ENCODE measurements around the gene ATP9A. TPM values are rescaled to one million over a fixed set of nuclear protein-coding genes. Genes with fewer than 3 reads are reported as not detected.

The ATP9A gene
- total and polyA plus RNA-seq, 4 donors = 2.4 to 16.7 (median 9.9) TPM

DNA sequence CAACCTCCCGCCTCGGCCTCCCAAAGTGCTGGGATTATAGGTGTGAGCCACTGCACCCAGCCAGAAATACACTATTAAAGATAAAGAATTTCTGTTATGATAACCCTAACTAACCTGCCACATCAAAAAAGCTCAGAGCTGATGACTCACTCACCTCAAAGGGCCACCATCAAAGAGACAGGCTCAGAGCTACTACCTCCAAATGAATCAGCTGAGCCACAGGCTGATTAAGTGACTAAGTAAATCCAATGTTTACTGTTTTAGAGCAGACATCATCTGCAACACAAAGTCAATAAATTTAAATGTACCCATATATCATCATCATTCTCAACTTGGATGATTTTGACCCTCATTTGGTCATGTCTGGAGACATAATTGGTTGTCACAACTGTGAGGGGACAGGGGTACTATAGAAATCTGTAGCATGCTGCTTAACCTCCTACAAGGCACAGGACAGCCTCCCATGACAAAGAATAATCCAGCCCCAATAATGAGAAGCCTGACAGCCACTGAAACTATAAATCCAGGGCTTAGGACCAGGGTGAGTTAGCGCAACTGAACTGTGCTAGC lies 106.5 kb downstream of the ATP9A start:
- no peak for TF ChIP-seq GABPA (IDR thresholded peaks at IDR 0.05 in 1 of 2, conservative IDR thresholded peaks at IDR 0.05 in 1 of 2)
- no peak for TF ChIP-seq RXRA (IDR thresholded peaks at IDR 0.05)
- TF ChIP-seq SP1 (IDR thresholded peaks at IDR 0.05) = no peak
- Histone ChIP-seq H3K4me1 (ENCODE audit: control insufficient read depth in 4 of 4, insufficient read depth in 4 of 4, low read length in 3 of 4) (no peaks in the 10 kb centered on the region), H3K9ac (ENCODE audit: low read depth in 1 of 2, low read length in 2 of 2) (no peak overlapping the region), H3K4me3 (ENCODE audit: low read depth in 1 of 3, low read length in 3 of 3) (no peak overlapping the region), H3K36me3 (ENCODE audit: control insufficient read depth in 4 of 4, insufficient read depth in 3 of 4, low read depth in 1 of 4, low read length in 3 of 4) (peaks cover 0 to 3% (median under 1%) of the 10 kb centered on the region in 4 donors), H3K9me3 (ENCODE audit: control insufficient read depth in 4 of 4, low read length in 3 of 4) (no peaks in the 10 kb centered on the region), H3K27ac (ENCODE audit: low read depth in 1 of 2, low read length in 2 of 2) (no peak overlapping the region), H3K27me3 (ENCODE audit: control insufficient read depth in 4 of 4, insufficient read depth in 4 of 4, low read length in 3 of 4) (no peaks in the 10 kb centered on the region)
- DNase-seq (ENCODE audit: low spot score) = no peak
- WGBS = 93% methylated on average over 3 of the region's 3 CpGs

DNA sequence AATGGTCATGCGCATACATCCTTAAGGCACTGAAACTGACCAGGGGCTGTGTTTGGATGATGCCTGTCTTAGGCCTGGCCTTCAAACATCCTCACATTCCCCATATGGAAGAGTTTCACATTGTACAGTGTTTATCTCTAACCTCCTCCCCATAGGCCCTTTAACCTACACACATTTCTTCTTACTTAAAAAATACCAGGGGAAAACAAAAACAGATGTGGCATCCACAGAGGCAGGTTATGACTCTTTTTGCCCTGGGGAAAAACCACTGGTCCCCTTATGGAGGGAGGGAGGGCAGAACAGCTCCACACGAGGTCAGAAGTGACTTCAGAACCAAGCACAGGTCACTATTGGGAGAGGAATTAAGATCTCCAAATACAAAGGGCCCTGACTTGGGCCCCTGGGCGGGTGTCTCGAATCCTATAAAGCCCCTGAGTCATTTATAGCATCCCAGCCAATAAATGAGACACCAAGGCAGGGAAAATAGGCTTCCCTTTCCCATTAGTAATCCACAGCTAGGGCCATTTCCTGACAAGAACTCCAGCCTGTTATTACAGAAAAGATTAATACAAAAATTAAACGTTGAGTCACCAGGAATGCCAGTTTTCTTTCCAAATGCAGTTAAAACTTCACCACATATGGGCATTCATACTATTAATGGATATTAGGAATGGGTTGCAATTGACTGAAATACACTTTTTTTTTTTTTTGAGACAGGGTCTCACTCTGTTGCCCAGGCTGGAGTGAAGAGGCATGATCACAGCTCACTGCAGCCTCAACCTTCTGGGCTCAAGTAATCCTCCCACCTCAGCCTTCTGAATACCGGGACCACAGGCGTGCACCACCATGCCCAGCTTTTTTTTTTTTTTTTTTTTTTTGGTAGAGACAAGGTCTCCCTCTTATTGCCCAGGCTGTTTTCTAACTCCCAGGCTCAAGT lies 107.2 kb downstream of the ATP9A start:
- no peaks in the 10 kb centered on the region for H3K4me1 ChIP-seq (ENCODE audit: control insufficient read depth in 4 of 4, insufficient read depth in 4 of 4, low read length in 3 of 4)
- TF ChIP-seq, protein P1, sequence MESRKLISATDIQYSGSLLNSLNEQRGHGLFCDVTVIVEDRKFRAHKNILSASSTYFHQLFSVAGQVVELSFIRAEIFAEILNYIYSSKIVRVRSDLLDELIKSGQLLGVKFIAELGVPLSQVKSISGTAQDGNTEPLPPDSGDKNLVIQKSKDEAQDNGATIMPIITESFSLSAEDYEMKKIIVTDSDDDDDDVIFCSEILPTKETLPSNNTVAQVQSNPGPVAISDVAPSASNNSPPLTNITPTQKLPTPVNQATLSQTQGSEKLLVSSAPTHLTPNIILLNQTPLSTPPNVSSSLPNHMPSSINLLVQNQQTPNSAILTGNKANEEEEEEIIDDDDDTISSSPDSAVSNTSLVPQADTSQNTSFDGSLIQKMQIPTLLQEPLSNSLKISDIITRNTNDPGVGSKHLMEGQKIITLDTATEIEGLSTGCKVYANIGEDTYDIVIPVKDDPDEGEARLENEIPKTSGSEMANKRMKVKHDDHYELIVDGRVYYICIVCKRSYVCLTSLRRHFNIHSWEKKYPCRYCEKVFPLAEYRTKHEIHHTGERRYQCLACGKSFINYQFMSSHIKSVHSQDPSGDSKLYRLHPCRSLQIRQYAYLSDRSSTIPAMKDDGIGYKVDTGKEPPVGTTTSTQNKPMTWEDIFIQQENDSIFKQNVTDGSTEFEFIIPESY (IDR thresholded peaks at IDR 0.05) = no peak
- no peak for TF ChIP-seq FOXA1 (IDR thresholded peaks at IDR 0.05)
- TF ChIP-seq, protein P2, sequence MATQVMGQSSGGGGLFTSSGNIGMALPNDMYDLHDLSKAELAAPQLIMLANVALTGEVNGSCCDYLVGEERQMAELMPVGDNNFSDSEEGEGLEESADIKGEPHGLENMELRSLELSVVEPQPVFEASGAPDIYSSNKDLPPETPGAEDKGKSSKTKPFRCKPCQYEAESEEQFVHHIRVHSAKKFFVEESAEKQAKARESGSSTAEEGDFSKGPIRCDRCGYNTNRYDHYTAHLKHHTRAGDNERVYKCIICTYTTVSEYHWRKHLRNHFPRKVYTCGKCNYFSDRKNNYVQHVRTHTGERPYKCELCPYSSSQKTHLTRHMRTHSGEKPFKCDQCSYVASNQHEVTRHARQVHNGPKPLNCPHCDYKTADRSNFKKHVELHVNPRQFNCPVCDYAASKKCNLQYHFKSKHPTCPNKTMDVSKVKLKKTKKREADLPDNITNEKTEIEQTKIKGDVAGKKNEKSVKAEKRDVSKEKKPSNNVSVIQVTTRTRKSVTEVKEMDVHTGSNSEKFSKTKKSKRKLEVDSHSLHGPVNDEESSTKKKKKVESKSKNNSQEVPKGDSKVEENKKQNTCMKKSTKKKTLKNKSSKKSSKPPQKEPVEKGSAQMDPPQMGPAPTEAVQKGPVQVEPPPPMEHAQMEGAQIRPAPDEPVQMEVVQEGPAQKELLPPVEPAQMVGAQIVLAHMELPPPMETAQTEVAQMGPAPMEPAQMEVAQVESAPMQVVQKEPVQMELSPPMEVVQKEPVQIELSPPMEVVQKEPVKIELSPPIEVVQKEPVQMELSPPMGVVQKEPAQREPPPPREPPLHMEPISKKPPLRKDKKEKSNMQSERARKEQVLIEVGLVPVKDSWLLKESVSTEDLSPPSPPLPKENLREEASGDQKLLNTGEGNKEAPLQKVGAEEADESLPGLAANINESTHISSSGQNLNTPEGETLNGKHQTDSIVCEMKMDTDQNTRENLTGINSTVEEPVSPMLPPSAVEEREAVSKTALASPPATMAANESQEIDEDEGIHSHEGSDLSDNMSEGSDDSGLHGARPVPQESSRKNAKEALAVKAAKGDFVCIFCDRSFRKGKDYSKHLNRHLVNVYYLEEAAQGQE (IDR thresholded peaks at IDR 0.05) = no peak
- TF ChIP-seq RXRA (IDR thresholded peaks at IDR 0.05) = no peak
- TF ChIP-seq FOXA2 (IDR thresholded peaks at IDR 0.05) = no peak
- no peak for TF ChIP-seq GABPA (IDR thresholded peaks at IDR 0.05 in 1 of 2, conservative IDR thresholded peaks at IDR 0.05 in 1 of 2)
- TF ChIP-seq TAF1 (conservative IDR thresholded peaks at IDR 0.05) = no peak
- no peak for TF ChIP-seq NR2F2 (IDR thresholded peaks at IDR 0.05)
- no peak for TF ChIP-seq JUND (IDR thresholded peaks at IDR 0.05)
- no peak overlapping the region for H3K9ac ChIP-seq (ENCODE audit: low read depth in 1 of 2, low read length in 2 of 2)
- no peak overlapping the region for H3K4me3 ChIP-seq (ENCODE audit: low read depth in 1 of 3, low read length in 3 of 3)
- H3K27ac ChIP-seq (ENCODE audit: low read depth in 1 of 2, low read length in 2 of 2) = no peak overlapping the region
- no peaks in the 10 kb centered on the region for H3K9me3 ChIP-seq (ENCODE audit: control insufficient read depth in 4 of 4, low read length in 3 of 4)
- peaks cover 0 to 6% (median under 1%) of the 10 kb centered on the region in 4 donors for H3K36me3 ChIP-seq (ENCODE audit: control insufficient read depth in 4 of 4, insufficient read depth in 3 of 4, low read depth in 1 of 4, low read length in 3 of 4)
- DNase-seq (ENCODE audit: low spot score) = no peak
- WGBS = 88% methylated on average over 7 of the region's 7 CpGs
- no peaks in the 10 kb centered on the region for H3K27me3 ChIP-seq (ENCODE audit: control insufficient read depth in 4 of 4, insufficient read depth in 4 of 4, low read length in 3 of 4)

Data from liver (tissue), 9 donors.